Measurements from ENCODE around the gene POLR2A. TPM values are rescaled to one million over a fixed set of nuclear protein-coding genes. Genes with fewer than 3 reads are reported as not detected.

The POLR2A gene
- total and polyA plus RNA-seq, 2 of the 4 experiments (the other 2 are of a cell fraction): 54.0 to 56.6 TPM

GRCh38 chr17:7512824-7513540 is 28.8 kb downstream of the POLR2A start:
- POLR2A ChIA-PET (ENCODE audit: unreplicated experiment): no interaction called here
- intact Hi-C loops (cut with micrococcal nuclease): no loop called here
- 96% methylated on average over 17 of the region's 20 CpGs; no CpG with 5 or more reads in 1 of the 2 experiments for WGBS, 2 experiments (ENCODE audit: extremely low coverage in 2 of 2, insufficient read length in 1 of 2)

More at GRCh38 chr17:7512824-7513540, 28.8 kb downstream of the POLR2A start:
- Histone ChIP-seq H3K23ac (ENCODE audit: low read depth, low read length) (no peak overlapping the region), H4K91ac (ENCODE audit: insufficient read depth, low read depth, low read length) (no peak overlapping the region), H2BK15ac (ENCODE audit: low read depth, low read length) (no peak overlapping the region), H3K79me1 (ENCODE audit: low read depth in 1 of 2, low read length in 2 of 2) (0 out of 4 replicates have a peak, but pooled peaks cover 0 to 7% of the 10 kb centered on the region in 2 experiments), H3K4me3 (ENCODE audit: insufficient read depth, low read depth, low read length) (no peak overlapping the region), H3K4me1 (ENCODE audit: control insufficient read depth, insufficient read depth, low read length) (0 out of 2 replicates have a peak, but pooled peaks cover 1% of the 10 kb centered on the region), H2BK120ac (ENCODE audit: low read depth, low read length) (no peak overlapping the region), H2AK5ac (ENCODE audit: low read depth, low read length) (no peak overlapping the region), H2AK9ac (replicated peaks; ENCODE audit: low read depth, low read length, poor library complexity) (no peak overlapping the region), H3K4ac (ENCODE audit: low read depth, low read length) (no peak overlapping the region), H3K27ac (ENCODE audit: insufficient read depth, low read length) (no peak overlapping the region), H3K9me1 (ENCODE audit: insufficient read depth, low read length) (no peaks in the 10 kb centered on the region), H3K4me2 (ENCODE audit: low read depth, low read length) (no peak overlapping the region), H3K14ac (replicated peaks; ENCODE audit: low read depth, low read length) (no peak overlapping the region), H4K5ac (ENCODE audit: low read depth, low read length) (no peak overlapping the region), H4K8ac (ENCODE audit: low read depth in 2 of 2, low read length in 2 of 2) (no peak overlapping the region), H2BK5ac (ENCODE audit: low read depth, low read length, poor library complexity, severe bottlenecking) (no peak overlapping the region), H3K36me3 (ENCODE audit: control insufficient read depth, insufficient read depth, low read length) (peaks cover 62% of the 10 kb centered on the region), H4K20me1 (ENCODE audit: insufficient read depth, low read length) (peaks cover 3% of the 10 kb centered on the region; the same call in 1 of the 2 replicates), H2AFZ (replicated peaks; ENCODE audit: low read length, poor library complexity) (no peak overlapping the region), H3K9ac (ENCODE audit: low read depth, low read length) (no peak overlapping the region), H3K56ac (ENCODE audit: extremely low read depth, insufficient read depth, low read length) (no peak overlapping the region), H3K9me3 (ENCODE audit: control insufficient read depth, insufficient read depth, low read length) (no peaks in the 10 kb centered on the region), H3K18ac (ENCODE audit: low read depth, low read length) (no peak overlapping the region), H2BK20ac (ENCODE audit: low read depth, low read length) (no peak overlapping the region), H3K27me3 (ENCODE audit: control insufficient read depth, insufficient read depth, low read length) (no peaks in the 10 kb centered on the region)
- in situ Hi-C loops (cut with MboI; ENCODE audit: low sequenced_read_pairs): loop anchor here (5.0 kb wide), 1 partner anchor 39 kb away; no protein-coding TSS in a partner anchor
- no TSS peak for BruUV-seq (replicated peaks)
- ATAC-seq (ENCODE audit: low read depth): no peak
- CTCF ChIA-PET: interaction anchor here (0.5 to 3.7 kb wide), 4 partner anchors 13 to 76 kb away, joined by 3 to 24 read pairs (median 3); partner anchors contain the start of gene SENP3
- no peak for TF ChIP-seq FOS (IDR thresholded peaks at IDR 0.05; ENCODE audit: low read depth, low read length)
- no peak for TF ChIP-seq RFX5 (IDR thresholded peaks at IDR 0.05; ENCODE audit: low read depth, low read length)
- no peak for TF ChIP-seq MXI1 (IDR thresholded peaks at IDR 0.05; ENCODE audit: borderline replicate concordance, low read depth, low read length)
- no peak for TF ChIP-seq RCOR1 (IDR thresholded peaks at IDR 0.05; ENCODE audit: insufficient replicate concordance, low read length)
- TF ChIP-seq MAFK (IDR thresholded peaks at IDR 0.05; ENCODE audit: low read depth, low read length): no peak
- DNase-seq: no peak
- dilution Hi-C loops (cut with HindIII; ENCODE audit: low sequenced_read_pairs, unreplicated experiment): no loop called here
